DND-41 (cell line): ENCODE results near the gene ACAD10.

Source experiments
- ATAC-seq: fragments of 200-7000 bp; cut with Tn5 transposase; 3 replicates; pipeline ENCODE4 v1.9.1; 2021; ENCODE audit warnings: low read depth; ENCODE audit not compliant: insufficient read depth
- DNase-seq: peaks from one replicate; pipeline ENCODE4 v3.0.0-alpha.2; 2020
- H2AFZ ChIP-seq: 2 replicates; pipeline ENCODE4 v1.6.0; 2012; ENCODE audit warnings: low read depth, low read length
- H3K27ac ChIP-seq: 2 replicates; pipeline ENCODE4 v1.5.1; 2012; ENCODE audit warnings: low read length, inconsistent platforms
- H3K27me3 ChIP-seq: fragments of 200-600 bp; sonication (generic); 2 replicates; pipeline ENCODE4 v1.6.0; 2012; ENCODE audit warnings: low read length, mild to moderate bottlenecking, inconsistent platforms; ENCODE audit not compliant: insufficient read depth, poor library complexity
- H3K36me3 ChIP-seq: 2 replicates; pipeline ENCODE4 v1.5.1; 2012; ENCODE audit warnings: low read length, inconsistent platforms; ENCODE audit not compliant: insufficient read depth
- H3K4me1 ChIP-seq: 2 replicates; pipeline ENCODE4 v1.5.1; 2012; ENCODE audit warnings: mild to moderate bottlenecking, low read length; ENCODE audit not compliant: insufficient read depth
- H3K4me2 ChIP-seq: 2 replicates; pipeline ENCODE4 v1.6.0; 2012; ENCODE audit warnings: mild to moderate bottlenecking, moderate library complexity, low read length, inconsistent platforms; ENCODE audit not compliant: insufficient read depth
- H3K4me3 ChIP-seq, 2 experiments: fragments of 200-600 bp in 1 of 2; shearing (Covaris generic) in 1 of 2; 2 replicates each; pipeline ENCODE4 v1.5.1; 2012 to 2016; ENCODE audit warnings: inconsistent platforms in 2 of 2, low read length in 2 of 2, mild to moderate bottlenecking in 2 of 2, low read depth in 1 of 2, moderate library complexity in 1 of 2
- H3K79me2 ChIP-seq: 2 replicates; pipeline ENCODE4 v1.6.0; 2012; ENCODE audit warnings: low read length, inconsistent platforms; ENCODE audit not compliant: insufficient read depth
- H3K9ac ChIP-seq: 2 replicates; pipeline ENCODE4 v1.6.0; 2012; ENCODE audit warnings: low read depth, mild to moderate bottlenecking, inconsistent platforms, low read length, moderate library complexity
- H3K9me3 ChIP-seq: 2 replicates; pipeline ENCODE4 v1.5.1; 2012; ENCODE audit warnings: low read length, moderate library complexity, mild to moderate bottlenecking, inconsistent platforms; ENCODE audit not compliant: insufficient read depth, severe bottlenecking
- H4K20me1 ChIP-seq: 2 replicates; pipeline ENCODE4 v1.6.0; 2012; ENCODE audit warnings: low read length; ENCODE audit not compliant: insufficient read depth
- CTCF ChIP-seq: IDR thresholded peaks from 2 replicates; pipeline ENCODE4 v1.5.1; 2012; ENCODE audit warnings: borderline replicate concordance, low read length, moderate library complexity, mild to moderate bottlenecking; ENCODE audit not compliant: poor library complexity, severe bottlenecking; ENCODE audit errors: extremely low read depth
- EZH2 ChIP-seq: IDR thresholded peaks from 3 replicates; pipeline ENCODE4 v1.6.1; 2012; ENCODE audit warnings: borderline replicate concordance, low read depth, mild to moderate bottlenecking, moderate library complexity, low read length, inconsistent platforms; ENCODE audit not compliant: severe bottlenecking

Gene ACAD10

GRCh38 chr12:111756681-111757080 is 70.8 kb downstream of the ACAD10 start:
- Histone ChIP-seq H3K36me3 (peaks cover 6% of the 10 kb centered on the region; the same call in 1 of the 2 replicates), H3K27ac (no peak overlapping the region), H3K79me2 (no peaks in the 10 kb centered on the region), H3K9me3 (no peaks in the 10 kb centered on the region), H3K4me1 (peaks cover 39% of the 10 kb centered on the region), H3K4me3 (no peak overlapping the region), H4K20me1 (peaks cover 3% of the 10 kb centered on the region; the same call in 1 of the 2 replicates), H2AFZ (no peak overlapping the region), H3K27me3 (no peaks in the 10 kb centered on the region), H3K9ac (no peak overlapping the region), H3K4me2 (no peak overlapping the region)
- DNase-seq (no peak), ATAC-seq (no peak)
- TF ChIP-seq CTCF (no peak), EZH2 (no peak)

GRCh38 chr12:111757361-111758119 is 71.7 kb downstream of the ACAD10 start:
- Histone ChIP-seq H3K4me3 (no peak overlapping the region), H2AFZ (no peak overlapping the region), H3K27me3 (no peaks in the 10 kb centered on the region), H3K9ac (peak overlapping the region; percentile 17; the same call in 1 of the 2 replicates), H4K20me1 (peaks cover 3% of the 10 kb centered on the region; the same call in 1 of the 2 replicates), H3K4me1 (peaks cover 39% of the 10 kb centered on the region), H3K27ac (peak overlapping the region; percentile 63), H3K79me2 (no peaks in the 10 kb centered on the region), H3K9me3 (no peaks in the 10 kb centered on the region), H3K4me2 (no peak overlapping the region), H3K36me3 (peaks cover 6% of the 10 kb centered on the region; the same call in 1 of the 2 replicates)
- ATAC-seq = peak; percentile 89
- no peak for TF ChIP-seq CTCF
- DNase-seq = peak; percentile 77

- peaks cover 3% of the 10 kb centered on the region; the same call in 1 of the 2 replicates for H4K20me1 ChIP-seq
- no peak; the same call in 2 of the 3 replicates for ATAC-seq
These were observed 72.3 kb downstream of the ACAD10 start for GRCh38 chr12:111758120-111758561.

More at GRCh38 chr12:111758120-111758561, 72.3 kb downstream of the ACAD10 start:
- Histone ChIP-seq H3K9me3 (no peaks in the 10 kb centered on the region), H3K4me3 (no peak overlapping the region), H3K4me2 (no peak overlapping the region), H3K9ac (no peak overlapping the region), H3K79me2 (no peaks in the 10 kb centered on the region), H3K27ac (peak overlapping the region; percentile 63), H3K4me1 (peaks cover 39% of the 10 kb centered on the region), H3K27me3 (no peaks in the 10 kb centered on the region), H2AFZ (no peak overlapping the region), H3K36me3 (peaks cover 6% of the 10 kb centered on the region; the same call in 1 of the 2 replicates)
- no peak for DNase-seq
- TF ChIP-seq EZH2 (no peak), CTCF (no peak)
